IMR-90 (cell line): ENCODE measurements around the gene SMIM24. TPM values are rescaled to one million over a fixed set of nuclear protein-coding genes. Genes with fewer than 3 reads are reported as not detected.

Experiments used
- ATAC-seq: fragments of 200-7000 bp; cut with Tn5 transposase; 2 replicates; pipeline ENCODE4 v1.9.1; 2020; ENCODE audit warnings: low read depth, mild to moderate bottlenecking, moderate library complexity
- BruUV-seq: library from RNA; stranded (reverse); fragments of 400-500 nt; replicated peaks from 2 replicates; lab custom pipeline; 2021; lab: Mats Ljungman, UMichigan
- CTCF ChIA-PET: fragments of 300-600 bp; formaldehyde crosslinking; extraction: SDS; loops from one replicate; lab custom pipeline; 2021; ENCODE audit warnings: antibody characterized with exemption; lab: Yijun Ruan, JAX
- POLR2A ChIA-PET: fragments of 300-600 bp; sonication (Branson Sonifier 250); formaldehyde crosslinking; loops from one replicate; lab custom pipeline; 2022; ENCODE audit warnings: antibody characterized with exemption; ENCODE audit not compliant: unreplicated experiment; lab: Charles Lee
- DNase-seq: peaks from one replicate; pipeline ENCODE4 v3.0.0; 2013
- H2AFZ ChIP-seq: replicated peaks from 2 replicates; pipeline ENCODE3; 2013; ENCODE audit warnings: low read length, mild to moderate bottlenecking; ENCODE audit not compliant: poor library complexity
- H2AK5ac ChIP-seq: 2 replicates; pipeline ENCODE4 v1.6.1; 2013; ENCODE audit warnings: low read depth, low read length, inconsistent platforms
- H2AK9ac ChIP-seq: replicated peaks from 2 replicates; pipeline ENCODE3; 2013; ENCODE audit warnings: mild to moderate bottlenecking, low read depth, low read length, moderate library complexity; ENCODE audit not compliant: poor library complexity
- H2BK120ac ChIP-seq: 2 replicates; pipeline ENCODE4 v1.6.1; 2013; ENCODE audit warnings: low read depth, low read length, inconsistent platforms
- H2BK15ac ChIP-seq: 3 replicates; pipeline ENCODE4 v1.6.1; 2013; ENCODE audit warnings: low read depth, low read length, inconsistent platforms
- H2BK20ac ChIP-seq: 2 replicates; pipeline ENCODE4 v1.6.1; 2013; ENCODE audit warnings: low read depth, mild to moderate bottlenecking, inconsistent platforms, low read length, moderate library complexity
- H2BK5ac ChIP-seq: 2 replicates; pipeline ENCODE4 v1.6.1; 2013; ENCODE audit warnings: mild to moderate bottlenecking, low read depth, low read length, inconsistent platforms; ENCODE audit not compliant: poor library complexity, severe bottlenecking
- H3K14ac ChIP-seq: replicated peaks from 2 replicates; pipeline ENCODE4 v1.6.1; 2013; ENCODE audit warnings: low read depth, low read length, inconsistent platforms
- H3K18ac ChIP-seq: 2 replicates; pipeline ENCODE4 v1.6.1; 2013; ENCODE audit warnings: low read depth, low read length, control low read depth
- H3K23ac ChIP-seq: 2 replicates; pipeline ENCODE4 v1.6.1; 2013; ENCODE audit warnings: low read depth, low read length, inconsistent platforms
- H3K27ac ChIP-seq: 2 replicates; pipeline ENCODE4 v1.5.1; 2013; ENCODE audit warnings: mild to moderate bottlenecking, control low read depth, low read length; ENCODE audit not compliant: insufficient read depth
- H3K27me3 ChIP-seq: 2 replicates; pipeline ENCODE4 v1.6.1; 2013; ENCODE audit warnings: low read length; ENCODE audit not compliant: control insufficient read depth, insufficient read depth
- H3K36me3 ChIP-seq: 2 replicates; pipeline ENCODE4 v1.6.1; 2013; ENCODE audit warnings: low read length, mixed read lengths; ENCODE audit not compliant: control insufficient read depth, insufficient read depth
- H3K4ac ChIP-seq: 2 replicates; pipeline ENCODE4 v1.6.1; 2013; ENCODE audit warnings: low read depth, low read length, inconsistent platforms
- H3K4me1 ChIP-seq: 2 replicates; pipeline ENCODE4 v1.6.1; 2013; ENCODE audit warnings: low read length, mixed read lengths; ENCODE audit not compliant: control insufficient read depth, insufficient read depth
- H3K4me2 ChIP-seq: 2 replicates; pipeline ENCODE4 v1.6.1; 2013; ENCODE audit warnings: low read depth, mild to moderate bottlenecking, control low read depth, low read length, moderate library complexity
- H3K4me3 ChIP-seq: 2 replicates; pipeline ENCODE4 v1.5.1; 2013; ENCODE audit warnings: low read depth, mild to moderate bottlenecking, control low read depth, low read length, moderate library complexity; ENCODE audit not compliant: insufficient read depth
- H3K56ac ChIP-seq: 2 replicates; pipeline ENCODE4 v1.6.1; 2013; ENCODE audit warnings: low read length, inconsistent platforms; ENCODE audit not compliant: insufficient read depth; ENCODE audit errors: extremely low read depth
- H3K79me1 ChIP-seq, 2 experiments: 2 replicates each; pipeline ENCODE4 v1.6.1; 2013; ENCODE audit warnings: low read length in 2 of 2, inconsistent platforms in 1 of 2, low read depth in 1 of 2
- H3K9ac ChIP-seq: 2 replicates; pipeline ENCODE4 v1.6.1; 2013; ENCODE audit warnings: low read depth, low read length, control low read depth
- H3K9me1 ChIP-seq: 2 replicates; pipeline ENCODE4 v1.6.1; 2013; ENCODE audit warnings: low read length, inconsistent platforms; ENCODE audit not compliant: insufficient read depth
- H3K9me3 ChIP-seq: 2 replicates; pipeline ENCODE4 v1.6.1; 2013; ENCODE audit warnings: low read length; ENCODE audit not compliant: control insufficient read depth, insufficient read depth
- H4K20me1 ChIP-seq: 2 replicates; pipeline ENCODE4 v1.6.1; 2013; ENCODE audit warnings: low read length, inconsistent platforms; ENCODE audit not compliant: insufficient read depth
- H4K5ac ChIP-seq: 2 replicates; pipeline ENCODE4 v1.6.1; 2013; ENCODE audit warnings: mild to moderate bottlenecking, low read depth, low read length, control low read depth
- H4K8ac ChIP-seq, 2 experiments: 2 replicates each; pipeline ENCODE4 v1.6.1; 2013; ENCODE audit warnings: low read depth in 2 of 2, low read length in 2 of 2, control low read depth in 1 of 2, inconsistent platforms in 1 of 2
- H4K91ac ChIP-seq: 2 replicates; pipeline ENCODE4 v1.6.1; 2013; ENCODE audit warnings: low read depth, low read length, inconsistent platforms; ENCODE audit not compliant: insufficient read depth
- BHLHE40 ChIP-seq: fragments of 150-350 bp; IDR thresholded peaks from 2 replicates; pipeline ENCODE4 v1.6.1; 2016; ENCODE audit warnings: mild to moderate bottlenecking, low read depth, low read length
- CEBPB ChIP-seq: IDR thresholded peaks from 2 replicates; pipeline ENCODE4 v1.6.1; 2012; ENCODE audit warnings: low read depth, low read length, improper control_type of control experiment
- CHD1 ChIP-seq: IDR thresholded peaks from 2 replicates; pipeline ENCODE4 v1.6.1; 2012; ENCODE audit warnings: low read depth, low read length, improper control_type of control experiment
- FOS ChIP-seq: fragments of 150-350 bp; IDR thresholded peaks from 2 replicates; pipeline ENCODE4 v1.6.1; 2016; ENCODE audit warnings: low read depth, low read length
- MAFK ChIP-seq: IDR thresholded peaks from 2 replicates; pipeline ENCODE4 v1.6.1; 2012; ENCODE audit warnings: low read depth, low read length, improper control_type of control experiment
- MAZ ChIP-seq: IDR thresholded peaks from 2 replicates; pipeline ENCODE4 v1.6.1; 2012; ENCODE audit warnings: low read depth, mild to moderate bottlenecking, low read length, improper control_type of control experiment, moderate library complexity, borderline replicate concordance
- MXI1 ChIP-seq: IDR thresholded peaks from 2 replicates; pipeline ENCODE4 v1.6.1; 2012; ENCODE audit warnings: low read depth, mild to moderate bottlenecking, low read length, moderate library complexity, borderline replicate concordance
- NFE2L2 ChIP-seq: fragments of 150-350 bp; IDR thresholded peaks from 2 replicates; pipeline ENCODE4 v1.6.1; 2016; ENCODE audit warnings: low read depth, mild to moderate bottlenecking, low read length
- RAD21 ChIP-seq: IDR thresholded peaks from 2 replicates; pipeline ENCODE4 v1.6.1; 2012; ENCODE audit warnings: low read length, improper control_type of control experiment
- RCOR1 ChIP-seq: IDR thresholded peaks from 2 replicates; pipeline ENCODE4 v1.6.1; 2012; ENCODE audit warnings: mild to moderate bottlenecking, low read length, improper control_type of control experiment; ENCODE audit not compliant: insufficient replicate concordance
- RFX5 ChIP-seq: IDR thresholded peaks from 2 replicates; pipeline ENCODE4 v1.8.0; 2012; ENCODE audit warnings: low read depth, mild to moderate bottlenecking, low read length, moderate library complexity
- SMC3 ChIP-seq: fragments of 150-350 bp; IDR thresholded peaks from 2 replicates; pipeline ENCODE4 v1.6.1; 2016; ENCODE audit warnings: low read depth, mild to moderate bottlenecking, antibody characterized with exemption, low read length, moderate library complexity
- WGBS, 2 experiments: methylation state at CpG; one replicate each; pipeline versions ENCODE4 v1.1.5 to v1.1.7; 2013; ENCODE audit warnings: missing lambda C conversion rate in 2 of 2; ENCODE audit not compliant: insufficient read length in 1 of 2; ENCODE audit errors: extremely low coverage in 2 of 2; 5-methylcytosine and 5-hydroxymethylcytosine counted together
- dilution Hi-C: fragments of 300-500 bp; cut with HindIII; formaldehyde crosslinking; loops from one replicate; pipeline ENCODE4 v1.14.3; 2018; ENCODE audit warnings: low sequenced_read_pairs; ENCODE audit not compliant: unreplicated experiment
- in situ Hi-C: fragments of 300-500 bp; cut with MboI; formaldehyde crosslinking; loops from 3 replicates; pipeline ENCODE4 v1.14.3; 2019; ENCODE audit warnings: low sequenced_read_pairs, inconsistent platforms, mixed read lengths
- intact Hi-C: fragments of 100-400 bp; cut with micrococcal nuclease; formaldehyde crosslinking; loops from 2 replicates; pipeline ENCODE4 v1.10.0; 2022
- polyA plus RNA-seq, 3 experiments: library from polyadenylated mRNA; depleted of rRNA; stranded (reverse); fragments of >200 nt; gene quantifications; 2 replicates each; pipeline ENCODE4 v1.2.3, GENCODE V29; 2012; ENCODE audit warnings: low replicate concordance in 1 of 3
- total RNA-seq: library from RNA; depleted of rRNA; stranded (reverse); fragments of >200 nt; gene quantifications from 2 replicates; pipeline ENCODE4 v1.2.3, GENCODE V29; 2012
- TF ChIP-seq, protein P1 (sequence below): fragments of 150-350 bp; IDR thresholded peaks from 2 replicates; pipeline ENCODE4 v1.6.1; 2017; ENCODE audit warnings: mild to moderate bottlenecking, antibody characterized with exemption, low read length, low read depth
- TF ChIP-seq, protein P2 (sequence below): conservative IDR thresholded peaks from 2 replicates; pipeline ENCODE4 v1.5.1; 2012; ENCODE audit warnings: mild to moderate bottlenecking, low read depth, low read length, improper control_type of control experiment

Gene SMIM24
- total and polyA plus RNA-seq, 2 of the 4 experiments (the other 2 are of a cell fraction) = not detected

DNA sequence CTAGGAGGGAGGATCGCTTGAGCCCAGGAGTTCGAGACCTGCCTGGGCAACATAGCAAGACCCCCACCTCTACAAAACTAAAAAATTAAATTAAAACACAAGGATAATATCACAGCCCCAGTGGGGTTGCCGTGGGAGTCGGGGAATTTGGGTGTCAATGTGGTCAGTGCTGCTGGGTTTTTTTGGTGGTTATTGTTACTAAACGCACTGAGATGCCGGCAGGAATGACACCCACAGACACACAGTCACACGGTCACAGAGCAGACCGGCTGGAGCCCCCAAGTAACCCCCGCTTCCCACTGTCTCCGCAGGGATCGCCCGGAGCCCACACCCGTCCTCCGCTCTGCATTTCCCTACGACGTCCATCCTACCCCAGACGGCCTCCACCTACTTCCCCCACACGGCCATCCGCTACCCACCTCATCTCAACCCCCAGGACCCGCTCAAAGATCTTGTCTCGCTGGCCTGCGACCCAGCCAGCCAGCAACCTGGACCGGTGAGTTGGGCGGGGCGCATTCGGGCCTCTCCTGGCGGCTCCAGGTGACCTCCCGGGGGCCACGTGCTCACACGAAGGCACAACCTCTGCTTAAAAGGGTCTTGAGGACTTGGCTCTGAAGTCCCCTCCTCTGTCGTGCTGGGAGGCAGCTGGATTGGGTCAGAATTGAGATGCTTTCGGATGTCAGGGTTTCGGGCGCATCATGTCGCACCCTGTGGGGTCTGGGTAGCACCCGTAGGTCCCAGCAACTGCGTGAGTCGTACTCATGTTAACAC lies 28.0 kb downstream of the SMIM24 start:
- dilution Hi-C loops = no loop called here
- Histone ChIP-seq H3K18ac (no peak overlapping the region), H2BK5ac (peak overlapping the region; percentile 7), H2AK5ac (peak overlapping the region; percentile 99), H3K56ac (no peak overlapping the region), H3K4me1 (peaks cover 6% of the 10 kb centered on the region), H3K4ac (peak overlapping the region; percentile 65), H3K23ac (peak overlapping the region; percentile 51; the same call in 1 of the 2 replicates), H2BK120ac (peak overlapping the region; percentile 27), H2BK20ac (peak overlapping the region; percentile 18; the same call in 1 of the 2 replicates), H2AFZ (no peak overlapping the region), H3K4me2 (no peak overlapping the region), H4K20me1 (peaks cover 40% of the 10 kb centered on the region), H3K36me3 (peaks cover 64% of the 10 kb centered on the region), H3K9me1 (peaks cover 9% of the 10 kb centered on the region), H4K91ac (peak overlapping the region; percentile 23; the same call in 1 of the 2 replicates), H3K79me1 (peaks cover 30 to 68% of the 10 kb centered on the region in 2 experiments), H4K8ac (peak overlapping the region in 1 of 2 experiments; percentile 67; a peak in 2 of 4 replicates), H2BK15ac (peak overlapping the region; percentile 53; the same call in 2 of the 3 replicates), H3K27ac (peak overlapping the region; percentile 32), H2AK9ac (peak overlapping the region; percentile 65), H3K14ac (peak overlapping the region; percentile 34), H3K9ac (no peak overlapping the region), H3K9me3 (no peaks in the 10 kb centered on the region), H3K4me3 (no peak overlapping the region), H3K27me3 (no peaks in the 10 kb centered on the region), H4K5ac (no peak overlapping the region)
- no peak for ATAC-seq
- in situ Hi-C loops = no loop called here
- BruUV-seq = no TSS peak
- ChIA-PET POLR2A (no interaction called here), CTCF (no interaction called here)
- 90% methylated on average over 17 of the region's 38 CpGs; no CpG with 5 or more reads in 1 of the 2 experiments for WGBS, 2 experiments
- intact Hi-C loops = no loop called here
- DNase-seq = no peak
- no peak for TF ChIP-seq SMC3
- no peak for TF ChIP-seq MAFK
- no peak for TF ChIP-seq RCOR1
- TF ChIP-seq, protein P1, sequence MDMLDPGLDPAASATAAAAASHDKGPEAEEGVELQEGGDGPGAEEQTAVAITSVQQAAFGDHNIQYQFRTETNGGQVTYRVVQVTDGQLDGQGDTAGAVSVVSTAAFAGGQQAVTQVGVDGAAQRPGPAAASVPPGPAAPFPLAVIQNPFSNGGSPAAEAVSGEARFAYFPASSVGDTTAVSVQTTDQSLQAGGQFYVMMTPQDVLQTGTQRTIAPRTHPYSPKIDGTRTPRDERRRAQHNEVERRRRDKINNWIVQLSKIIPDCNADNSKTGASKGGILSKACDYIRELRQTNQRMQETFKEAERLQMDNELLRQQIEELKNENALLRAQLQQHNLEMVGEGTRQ = no peak
- TF ChIP-seq CEBPB = no peak
- TF ChIP-seq MAZ = no peak
- TF ChIP-seq NFE2L2 = no peak
- TF ChIP-seq RFX5 = no peak
- TF ChIP-seq, protein P2, sequence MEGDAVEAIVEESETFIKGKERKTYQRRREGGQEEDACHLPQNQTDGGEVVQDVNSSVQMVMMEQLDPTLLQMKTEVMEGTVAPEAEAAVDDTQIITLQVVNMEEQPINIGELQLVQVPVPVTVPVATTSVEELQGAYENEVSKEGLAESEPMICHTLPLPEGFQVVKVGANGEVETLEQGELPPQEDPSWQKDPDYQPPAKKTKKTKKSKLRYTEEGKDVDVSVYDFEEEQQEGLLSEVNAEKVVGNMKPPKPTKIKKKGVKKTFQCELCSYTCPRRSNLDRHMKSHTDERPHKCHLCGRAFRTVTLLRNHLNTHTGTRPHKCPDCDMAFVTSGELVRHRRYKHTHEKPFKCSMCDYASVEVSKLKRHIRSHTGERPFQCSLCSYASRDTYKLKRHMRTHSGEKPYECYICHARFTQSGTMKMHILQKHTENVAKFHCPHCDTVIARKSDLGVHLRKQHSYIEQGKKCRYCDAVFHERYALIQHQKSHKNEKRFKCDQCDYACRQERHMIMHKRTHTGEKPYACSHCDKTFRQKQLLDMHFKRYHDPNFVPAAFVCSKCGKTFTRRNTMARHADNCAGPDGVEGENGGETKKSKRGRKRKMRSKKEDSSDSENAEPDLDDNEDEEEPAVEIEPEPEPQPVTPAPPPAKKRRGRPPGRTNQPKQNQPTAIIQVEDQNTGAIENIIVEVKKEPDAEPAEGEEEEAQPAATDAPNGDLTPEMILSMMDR = no peak
- no peak for TF ChIP-seq CHD1
- no peak for TF ChIP-seq MXI1
- TF ChIP-seq BHLHE40 = no peak
- TF ChIP-seq FOS = no peak
- no peak for TF ChIP-seq RAD21
